NCI-H460 (cell line): ENCODE data around the gene COPS3. TPM values are rescaled to one million over a fixed set of nuclear protein-coding genes. Genes with fewer than 3 reads are reported as not detected.
A peak's percentile ranks its signal among the peaks of the same experiment; 100 is the strongest.

Experiments
- DNase-seq: peaks from one replicate; pipeline ENCODE4 v3.0.0-alpha.2; 2016; ENCODE audit warnings: low read depth; ENCODE audit errors: extremely low read depth
- polyA plus RNA-seq: library from polyadenylated mRNA; depleted of rRNA; stranded (reverse); fragments of >200 nt; gene quantifications from 2 replicates; pipeline ENCODE4 v1.2.3, GENCODE V29; 2014; cell fraction: nucleus; rRNA removed
- total RNA-seq: library from RNA; depleted of rRNA; stranded (reverse); fragments of >200 nt; shearing (Covaris generic); gene quantifications from 2 replicates; pipeline ENCODE4 v1.2.3, GENCODE V29; 2014; rRNA removed

The COPS3 gene
- 88.0 and 89.3 TPM in 2 replicates for total RNA-seq
- 89.9 and 124 TPM in 2 replicates for polyA plus RNA-seq

- peak; percentile 96 for DNase-seq
Observed at GRCh38 chr17:17280613-17281549, at the start of gene COPS3. COPS3 (minus strand) TSS chr17:17281246; CDS start chr17:17281186, 60 bp downstream.

GRCh38 chr17:17328251-17328650 lies 47.2 kb upstream of the COPS3 start:
- DNase-seq, result no peak

GRCh38 chr17:17326275-17326875 lies 45.3 kb upstream of the COPS3 start:
- no peak for DNase-seq

DNA sequence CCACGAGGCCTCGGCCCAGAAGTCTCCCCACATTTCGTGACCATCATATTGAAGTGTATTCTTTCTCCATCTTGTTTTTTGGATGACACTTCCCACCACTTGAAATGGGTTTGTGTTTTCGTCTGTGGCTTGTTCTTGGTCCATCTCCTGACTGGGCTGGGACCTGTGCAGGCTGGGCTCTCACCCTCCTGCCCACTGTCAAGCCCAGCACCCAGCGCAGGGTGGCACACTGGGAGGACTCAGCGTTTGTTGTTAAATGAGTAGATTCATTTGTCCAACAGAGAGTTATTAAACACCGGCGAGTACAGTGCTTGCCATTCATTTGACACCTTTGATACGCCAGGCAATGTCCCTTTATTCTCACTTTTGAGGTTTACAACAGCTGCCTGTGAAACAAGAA lies 44.8 kb upstream of the COPS3 start:
- no peak for DNase-seq

GRCh38 chr17:17325228-17325627 lies 44.2 kb upstream of the COPS3 start:
- DNase-seq, result no peak

GRCh38 chr17:17324616-17325015 lies 43.6 kb upstream of the COPS3 start:
- no peak for DNase-seq

DNA sequence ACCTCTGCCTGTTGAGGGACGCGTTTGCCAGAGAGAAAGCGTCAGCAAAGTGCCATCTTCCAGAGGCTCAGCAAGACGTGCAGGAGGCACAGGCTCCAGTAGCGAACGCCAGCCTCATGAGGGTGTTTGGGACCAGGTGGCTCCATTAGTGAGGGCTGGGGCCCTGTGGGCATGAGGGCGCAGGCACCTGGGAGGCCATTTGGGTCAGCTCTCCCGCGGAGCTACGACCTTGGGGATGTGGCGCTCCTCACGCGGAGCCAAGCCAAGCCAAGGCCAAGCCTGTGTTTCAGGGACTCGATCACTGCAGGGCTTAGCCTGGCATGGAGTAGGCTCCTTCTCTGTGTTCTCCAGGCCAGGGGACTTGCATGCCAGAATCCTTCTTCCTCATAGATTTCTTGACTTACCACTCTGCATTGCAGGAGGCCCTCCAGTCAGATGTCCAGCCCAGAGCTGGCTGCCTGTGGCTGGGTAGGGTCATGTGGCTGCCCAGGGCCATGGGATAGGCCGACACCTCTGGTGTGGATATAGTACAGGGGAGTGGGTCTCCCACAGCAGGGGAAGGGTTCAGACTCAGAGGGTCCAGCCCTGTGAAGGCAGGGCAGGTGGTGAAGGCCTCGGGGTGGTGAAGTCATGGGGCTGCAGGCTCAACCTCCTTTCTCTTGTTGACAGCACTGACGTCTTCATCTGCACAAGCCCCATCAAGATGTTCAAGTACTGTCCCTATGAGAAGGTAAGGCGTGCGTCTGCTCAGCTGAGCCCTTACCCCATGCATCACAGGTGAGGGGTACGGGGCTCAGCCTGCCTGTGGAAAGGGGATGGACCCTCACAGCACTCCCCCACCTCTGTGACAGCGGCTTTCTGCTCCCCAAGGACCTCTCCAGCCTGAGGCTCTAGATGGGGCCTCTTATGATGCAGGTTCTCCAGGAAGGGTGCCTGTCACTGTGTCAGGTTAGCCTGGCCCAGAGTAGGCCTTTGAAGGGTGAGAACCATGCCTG lies 41.8 kb upstream of the COPS3 start:
- no peak for DNase-seq

GRCh38 chr17:17321356-17322025 lies 40.4 kb upstream of the COPS3 start:
- no peak for DNase-seq

DNA sequence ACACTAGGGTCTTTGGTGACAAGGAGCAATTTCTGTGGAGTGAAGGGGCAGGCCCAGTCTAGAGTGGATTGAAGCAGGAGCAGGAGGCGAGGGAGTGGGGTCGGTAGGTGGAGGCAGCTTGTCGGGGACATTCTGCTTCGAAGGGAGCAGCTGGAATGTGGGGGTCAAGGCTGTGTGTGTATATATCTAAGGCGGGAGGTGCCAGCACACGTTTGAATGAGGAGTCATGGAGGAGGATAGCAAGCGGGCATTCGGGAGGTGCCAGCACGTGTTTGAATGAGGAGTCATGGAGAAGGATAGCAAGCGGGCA lies 39.8 kb upstream of the COPS3 start:
- DNase-seq, result no peak

- no peak for DNase-seq
Observed at GRCh38 chr17:17320188-17320910, 39.3 kb upstream of the COPS3 start.

GRCh38 chr17:17315142-17315821 lies 34.2 kb upstream of the COPS3 start:
- DNase-seq, result no peak

DNA sequence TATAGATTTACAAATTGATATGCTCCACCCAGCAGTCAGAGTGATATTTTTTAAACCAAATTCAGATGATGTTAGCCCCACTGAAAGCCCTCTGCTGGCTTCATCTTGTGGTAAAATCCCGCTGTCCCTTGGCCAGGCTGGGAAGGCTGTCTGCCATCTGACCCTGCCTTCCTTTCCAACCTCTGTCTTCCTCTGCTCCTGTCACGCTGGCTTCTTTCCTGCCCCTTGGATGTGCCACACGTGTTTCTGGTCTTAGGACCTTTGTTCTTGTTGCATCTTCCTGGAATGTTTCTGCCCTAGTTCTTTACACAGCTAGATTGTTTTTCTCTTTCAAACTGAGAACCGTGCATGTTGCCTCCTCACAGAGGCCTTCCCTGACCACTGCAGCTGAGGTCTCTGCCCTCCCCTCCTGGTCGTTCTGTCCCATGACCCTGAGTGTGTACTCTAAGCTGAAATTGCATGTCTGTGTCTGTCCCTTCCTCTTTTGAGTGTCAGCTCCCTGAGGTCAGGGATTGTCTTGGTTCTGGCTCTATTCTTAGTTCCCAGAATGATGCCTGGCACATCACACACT lies 33.5 kb upstream of the COPS3 start:
- DNase-seq, result no peak

GRCh38 chr17:17313350-17313991 lies 32.4 kb upstream of the COPS3 start:
- DNase-seq, result no peak

GRCh38 chr17:17309356-17309755 lies 28.3 kb upstream of the COPS3 start:
- no peak for DNase-seq

DNA sequence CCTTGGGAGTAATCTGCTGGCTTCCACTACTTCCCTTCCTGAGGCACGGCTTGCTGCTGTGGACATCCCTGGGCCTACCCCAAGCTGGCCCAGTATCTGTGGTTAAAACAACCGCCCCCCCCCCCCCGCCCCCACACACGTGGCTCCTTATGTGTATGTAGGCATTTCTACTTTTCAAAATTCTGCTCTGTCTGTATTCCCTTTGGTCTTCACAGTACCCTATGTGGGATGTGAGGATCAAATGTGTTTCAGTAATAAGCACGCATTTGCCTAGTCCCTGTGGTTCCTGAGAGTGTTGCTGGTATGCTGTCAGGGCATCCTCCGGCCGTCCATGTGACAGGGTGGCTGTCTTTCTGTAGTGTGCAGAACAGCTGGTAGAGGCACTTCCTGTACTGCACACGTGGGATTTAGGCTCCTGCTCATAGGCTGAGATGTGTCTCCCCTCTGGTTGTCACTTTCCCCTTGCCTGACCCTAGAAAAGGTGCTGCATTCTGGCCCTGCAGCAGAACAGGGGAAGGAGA lies 24.3 kb upstream of the COPS3 start:
- DNase-seq, result no peak

GRCh38 chr17:17304521-17304985 lies 23.5 kb upstream of the COPS3 start:
- DNase-seq, result no peak

DNA sequence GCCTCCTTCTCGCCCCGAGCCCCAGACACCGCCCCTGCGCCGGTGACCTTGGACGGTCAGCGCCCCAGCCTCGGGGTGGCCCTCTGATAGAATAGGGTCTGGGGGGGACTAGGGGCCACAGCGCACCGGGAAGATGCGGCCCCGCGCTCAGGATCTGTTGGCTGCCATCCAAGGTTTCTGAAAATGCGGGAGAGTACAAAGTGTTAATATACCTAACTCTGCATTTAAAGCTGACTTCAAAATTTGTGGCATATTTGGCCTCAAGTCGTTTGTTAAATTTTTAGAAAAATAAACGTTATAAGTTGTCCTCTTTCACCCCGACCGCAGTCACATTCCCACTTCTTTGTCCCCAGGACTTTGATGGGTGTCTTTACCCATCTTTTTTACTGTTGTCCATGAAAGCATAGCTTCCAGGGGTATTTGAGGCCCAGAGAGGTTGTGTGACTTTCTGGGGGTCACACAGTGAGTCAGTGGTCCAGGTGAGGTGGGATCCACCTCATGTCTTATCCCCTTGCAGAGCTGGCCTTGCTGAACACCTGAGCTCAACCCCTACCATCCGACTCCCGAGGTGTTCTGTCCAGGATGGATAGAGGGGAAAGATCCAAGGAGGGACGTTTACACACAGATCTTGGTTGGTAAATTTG lies 22.9 kb upstream of the COPS3 start:
- no peak for DNase-seq
